GM23338 (cell line): Measurements from ENCODE around the gene TRMT61A. TPM values are rescaled to one million over a fixed set of nuclear protein-coding genes. Genes with fewer than 3 reads are reported as not detected.

Experiments used
- ATAC-seq: fragments of 200-7000 bp; cut with Tn5 transposase; 3 replicates; pipeline ENCODE4 v1.9.1; 2020
- DNase-seq: peaks from one replicate; pipeline ENCODE4 v3.0.0-alpha.2; 2015; ENCODE audit warnings: low spot score
- H2AFZ ChIP-seq: fragments of 200-600 bp; sonication (generic); 2 replicates; pipeline ENCODE4 v1.8.0; 2016; ENCODE audit warnings: antibody characterized with exemption, mild to moderate bottlenecking, moderate library complexity
- H3F3A ChIP-seq: fragments of 200-600 bp; sonication (generic); replicated peaks from 2 replicates; pipeline ENCODE4 v1.8.0; 2017; ENCODE audit warnings: antibody characterized with exemption, mixed run types, low read depth
- H3K27ac ChIP-seq: fragments of 200-600 bp; sonication (generic); 2 replicates; pipeline ENCODE4 v1.6.1; 2016; ENCODE audit warnings: low read depth
- H3K27me3 ChIP-seq: fragments of 200-600 bp; sonication (generic); 2 replicates; pipeline ENCODE4 v1.8.0; 2016; ENCODE audit warnings: mild to moderate bottlenecking, mixed run types, moderate library complexity; ENCODE audit not compliant: insufficient read depth
- H3K36me3 ChIP-seq: fragments of 200-600 bp; sonication (generic); 2 replicates; pipeline ENCODE4 v1.8.0; 2016; ENCODE audit warnings: mild to moderate bottlenecking; ENCODE audit not compliant: insufficient read depth
- H3K4me1 ChIP-seq: fragments of 200-600 bp; sonication (generic); 2 replicates; pipeline ENCODE4 v1.8.0; 2016; ENCODE audit warnings: mild to moderate bottlenecking, moderate library complexity; ENCODE audit not compliant: insufficient read depth
- H3K4me2 ChIP-seq: fragments of 200-600 bp; sonication (generic); 2 replicates; pipeline ENCODE4 v1.7.1; 2017; ENCODE audit warnings: mixed run types
- H3K4me3 ChIP-seq: fragments of 200-600 bp; sonication (generic); 2 replicates; pipeline ENCODE4 v1.6.1; 2016; ENCODE audit warnings: mixed run types
- H3K79me2 ChIP-seq: fragments of 200-600 bp; sonication (generic); replicated peaks from 2 replicates; pipeline ENCODE4 v1.8.0; 2017; ENCODE audit warnings: mild to moderate bottlenecking; ENCODE audit not compliant: insufficient read depth
- H3K9me2 ChIP-seq: fragments of 200-600 bp; sonication (generic); 2 replicates; pipeline ENCODE4 v1.8.0; 2017; ENCODE audit not compliant: insufficient read depth
- H4K20me1 ChIP-seq: fragments of 200-600 bp; sonication (generic); replicated peaks from 2 replicates; pipeline ENCODE4 v1.8.0; 2017; ENCODE audit warnings: mild to moderate bottlenecking; ENCODE audit not compliant: insufficient read depth
- H3K27ac Mint-ChIP-seq: 2 replicates; pipeline ENCODE4 v1.8.0; 2020; ENCODE audit warnings: inconsistent platforms, mild to moderate bottlenecking, moderate library complexity, mixed read lengths
- H3K27me3 Mint-ChIP-seq: 3 replicates; pipeline ENCODE4 v1.8.0; 2022; ENCODE audit warnings: low read depth, mild to moderate bottlenecking, moderate library complexity, mixed read lengths, inconsistent platforms; ENCODE audit not compliant: insufficient read depth, poor library complexity
- H3K36me3 Mint-ChIP-seq: 3 replicates; pipeline ENCODE4 v1.8.0; 2021; ENCODE audit warnings: low read depth, mild to moderate bottlenecking, inconsistent platforms, moderate library complexity, mixed read lengths
- H3K4me1 Mint-ChIP-seq: 3 replicates; pipeline ENCODE4 v1.8.0; 2020; ENCODE audit warnings: mild to moderate bottlenecking, inconsistent platforms, mixed read lengths
- H3K4me3 Mint-ChIP-seq: 3 replicates; pipeline ENCODE4 v1.8.0; 2021; ENCODE audit warnings: moderate library complexity, mild to moderate bottlenecking, inconsistent platforms, mixed read lengths
- H3K9me3 Mint-ChIP-seq: 3 replicates; pipeline ENCODE4 v1.8.0; 2020; ENCODE audit warnings: moderate library complexity, mild to moderate bottlenecking, inconsistent platforms, mixed read lengths
- CREB1 ChIP-seq: fragments of 250-450 bp; sonication (Bioruptor Pico); IDR thresholded peaks from 2 replicates; pipeline ENCODE4 v1.5.0; 2020; ENCODE audit warnings: low read depth, mild to moderate bottlenecking, moderate library complexity
- EZH2 ChIP-seq: fragments of 200-600 bp; sonication (generic); IDR thresholded peaks from one replicate; pipeline ENCODE4 v1.8.0; 2017; ENCODE audit warnings: antibody characterized with exemption, mild to moderate bottlenecking, low read depth; ENCODE audit not compliant: unreplicated experiment
- JUNB ChIP-seq: IDR thresholded peaks from one replicate; pipeline ENCODE4 v1.6.1; 2016; ENCODE audit warnings: antibody characterized with exemption; ENCODE audit not compliant: unreplicated experiment
- NANOG ChIP-seq: IDR thresholded peaks from 2 replicates; pipeline ENCODE4 v1.6.1; 2016; ENCODE audit warnings: antibody characterized with exemption, borderline replicate concordance
- POLR2AphosphoS5 ChIP-seq: IDR thresholded peaks from 2 replicates; pipeline ENCODE4 v1.6.1; 2016; ENCODE audit warnings: antibody characterized with exemption, low read depth
- STAT1 ChIP-seq: IDR thresholded peaks from one replicate; pipeline ENCODE4 v1.6.1; 2016; ENCODE audit warnings: antibody characterized with exemption; ENCODE audit not compliant: unreplicated experiment
- polyA plus RNA-seq: library from polyadenylated mRNA; unstranded; fragments of >200 nt; fragmentation: Nextera tagmentation; extraction: Ambion mirVana; gene quantifications from 2 replicates; pipeline ENCODE4 v1.2.1, GENCODE V29; 2016
- total RNA-seq: library from RNA; depleted of rRNA; stranded (reverse); fragments of >200 nt; shearing (Covaris generic); gene quantifications from 2 replicates; pipeline ENCODE4 v1.2.3, GENCODE V29; 2014
- TF ChIP-seq, protein P1 (sequence below), 2 experiments: fragments of 200-600 bp in 1 of 2; sonication (generic) in 1 of 2; conservative IDR thresholded peaks; 2 replicates each; pipeline versions ENCODE4 v1.5.1 to v1.6.1; 2016 to 2017; ENCODE audit warnings: antibody characterized with exemption in 2 of 2, low read depth in 2 of 2, mild to moderate bottlenecking in 2 of 2, moderate library complexity in 1 of 2
- TF ChIP-seq, protein P2 (sequence below): IDR thresholded peaks from 2 replicates; pipeline ENCODE4 v1.6.1; 2016; ENCODE audit warnings: antibody characterized with exemption
- TF ChIP-seq, protein P3 (sequence below): IDR thresholded peaks from one replicate; pipeline ENCODE4 v1.6.1; 2018; ENCODE audit warnings: antibody characterized with exemption; ENCODE audit not compliant: unreplicated experiment
- TF ChIP-seq, protein P4 (sequence below): fragments of 250-450 bp; sonication (Bioruptor Pico); IDR thresholded peaks from 2 replicates; pipeline ENCODE4 v1.5.0; 2020; ENCODE audit warnings: mild to moderate bottlenecking, moderate library complexity

TRMT61A gene
- total and polyA plus RNA-seq, 2 experiments from 2014 or later: 13.4 to 28.2 TPM

DNA sequence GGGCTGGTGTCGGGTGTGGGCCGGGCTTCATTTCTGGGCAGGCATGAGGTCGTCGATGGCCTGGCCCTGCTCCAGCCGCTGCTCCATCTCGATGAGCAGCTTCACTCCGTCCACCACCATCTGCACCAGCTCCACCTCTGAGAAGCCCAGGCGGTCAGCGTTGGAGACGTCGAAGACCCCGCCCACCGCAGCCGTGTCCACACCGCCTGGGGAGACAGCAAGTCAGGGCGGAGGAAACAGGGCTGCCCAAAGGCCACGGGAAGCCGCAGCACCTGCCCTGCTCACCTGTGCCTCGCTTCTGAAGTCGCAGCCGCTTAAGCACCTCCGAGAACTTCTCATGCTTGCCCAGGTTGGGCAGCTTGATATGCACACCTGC is 9.2 kb upstream of the TRMT61A start:
- no peak overlapping the region for H2AFZ ChIP-seq
- Mint-ChIP-seq H3K9me3 (peaks cover 4% of the 10 kb centered on the region; the same call in 2 of the 3 replicates), H3K4me3 (peak overlapping the region; percentile 54), H3K27me3 (peaks cover 34% of the 10 kb centered on the region), H3K27ac (no peak overlapping the region), H3K4me1 (peaks cover 28% of the 10 kb centered on the region), H3K36me3 (peaks cover 14% of the 10 kb centered on the region)
- TF ChIP-seq, protein P1, sequence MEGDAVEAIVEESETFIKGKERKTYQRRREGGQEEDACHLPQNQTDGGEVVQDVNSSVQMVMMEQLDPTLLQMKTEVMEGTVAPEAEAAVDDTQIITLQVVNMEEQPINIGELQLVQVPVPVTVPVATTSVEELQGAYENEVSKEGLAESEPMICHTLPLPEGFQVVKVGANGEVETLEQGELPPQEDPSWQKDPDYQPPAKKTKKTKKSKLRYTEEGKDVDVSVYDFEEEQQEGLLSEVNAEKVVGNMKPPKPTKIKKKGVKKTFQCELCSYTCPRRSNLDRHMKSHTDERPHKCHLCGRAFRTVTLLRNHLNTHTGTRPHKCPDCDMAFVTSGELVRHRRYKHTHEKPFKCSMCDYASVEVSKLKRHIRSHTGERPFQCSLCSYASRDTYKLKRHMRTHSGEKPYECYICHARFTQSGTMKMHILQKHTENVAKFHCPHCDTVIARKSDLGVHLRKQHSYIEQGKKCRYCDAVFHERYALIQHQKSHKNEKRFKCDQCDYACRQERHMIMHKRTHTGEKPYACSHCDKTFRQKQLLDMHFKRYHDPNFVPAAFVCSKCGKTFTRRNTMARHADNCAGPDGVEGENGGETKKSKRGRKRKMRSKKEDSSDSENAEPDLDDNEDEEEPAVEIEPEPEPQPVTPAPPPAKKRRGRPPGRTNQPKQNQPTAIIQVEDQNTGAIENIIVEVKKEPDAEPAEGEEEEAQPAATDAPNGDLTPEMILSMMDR (conservative IDR thresholded peaks at IDR 0.05; ENCODE audit: low read depth in 2 of 2): no peak
- TF ChIP-seq, protein P2, sequence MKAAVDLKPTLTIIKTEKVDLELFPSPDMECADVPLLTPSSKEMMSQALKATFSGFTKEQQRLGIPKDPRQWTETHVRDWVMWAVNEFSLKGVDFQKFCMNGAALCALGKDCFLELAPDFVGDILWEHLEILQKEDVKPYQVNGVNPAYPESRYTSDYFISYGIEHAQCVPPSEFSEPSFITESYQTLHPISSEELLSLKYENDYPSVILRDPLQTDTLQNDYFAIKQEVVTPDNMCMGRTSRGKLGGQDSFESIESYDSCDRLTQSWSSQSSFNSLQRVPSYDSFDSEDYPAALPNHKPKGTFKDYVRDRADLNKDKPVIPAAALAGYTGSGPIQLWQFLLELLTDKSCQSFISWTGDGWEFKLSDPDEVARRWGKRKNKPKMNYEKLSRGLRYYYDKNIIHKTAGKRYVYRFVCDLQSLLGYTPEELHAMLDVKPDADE: no peak
- TF ChIP-seq STAT1: no peak
- TF ChIP-seq JUNB: no peak
- no peak for TF ChIP-seq EZH2
- H3K27ac ChIP-seq: no peak overlapping the region
- ATAC-seq (no peak), DNase-seq (no peak)
- peaks cover 30% of the 10 kb centered on the region for H3F3A ChIP-seq
- peak overlapping the region; percentile 64; the same call in 1 of the 2 replicates for H3K4me2 ChIP-seq
- H3K27me3 ChIP-seq: peaks cover 17% of the 10 kb centered on the region
- no peaks in the 10 kb centered on the region; the same call in 1 of the 2 replicates for H3K36me3 ChIP-seq
- H4K20me1 ChIP-seq: peaks cover 11% of the 10 kb centered on the region
- no peaks in the 10 kb centered on the region for H3K9me2 ChIP-seq
- H3K4me1 ChIP-seq: peaks cover 17% of the 10 kb centered on the region
- no peaks in the 10 kb centered on the region for H3K79me2 ChIP-seq
- peak overlapping the region; percentile 90; the same call in 1 of the 2 replicates for H3K4me3 ChIP-seq

DNA sequence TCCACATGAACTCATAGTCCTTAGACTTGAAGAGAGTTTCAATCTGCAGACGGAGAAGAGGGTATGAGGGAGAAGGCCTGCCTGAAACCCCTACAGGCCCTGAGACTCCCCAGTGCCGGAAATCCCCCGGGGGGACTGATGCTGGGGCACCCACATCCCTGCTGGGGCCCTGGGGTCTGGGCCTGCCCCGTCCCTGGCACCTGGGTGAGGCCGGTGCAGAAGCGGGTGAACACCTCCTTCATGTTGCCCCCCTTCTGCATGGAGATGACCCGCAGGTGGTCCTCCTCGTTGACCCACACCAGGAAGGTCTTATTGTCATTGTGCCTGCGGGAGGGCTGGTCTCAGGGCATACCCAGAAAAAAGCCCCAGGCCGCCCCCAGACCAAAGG is 8.7 kb upstream of the TRMT61A start:
- no peak for DNase-seq
- Mint-ChIP-seq H3K4me1 (peaks cover 28% of the 10 kb centered on the region), H3K4me3 (peak overlapping the region; percentile 54), H3K27ac (no peak overlapping the region), H3K27me3 (peaks cover 32% of the 10 kb centered on the region), H3K9me3 (peaks cover 4% of the 10 kb centered on the region; the same call in 2 of the 3 replicates), H3K36me3 (peaks cover 14% of the 10 kb centered on the region)
- H4K20me1 ChIP-seq: peaks cover 11% of the 10 kb centered on the region
- peak overlapping the region; percentile 88 for H3K4me2 ChIP-seq
- no peaks in the 10 kb centered on the region; the same call in 1 of the 2 replicates for H3K36me3 ChIP-seq
- no peaks in the 10 kb centered on the region for H3K79me2 ChIP-seq
- H3F3A ChIP-seq: peaks cover 29% of the 10 kb centered on the region
- H2AFZ ChIP-seq: no peak overlapping the region
- peak overlapping the region; percentile 90 for H3K4me3 ChIP-seq
- no peak overlapping the region for H3K27ac ChIP-seq
- peaks cover 17% of the 10 kb centered on the region for H3K4me1 ChIP-seq
- H3K9me2 ChIP-seq: no peaks in the 10 kb centered on the region
- H3K27me3 ChIP-seq: peaks cover 17% of the 10 kb centered on the region
- no peak for ATAC-seq
- TF ChIP-seq CREB1 (CRISPR knock-in tag) (no peak), NANOG (no peak), POLR2AphosphoS5 (no peak)
- TF ChIP-seq, protein P3, sequence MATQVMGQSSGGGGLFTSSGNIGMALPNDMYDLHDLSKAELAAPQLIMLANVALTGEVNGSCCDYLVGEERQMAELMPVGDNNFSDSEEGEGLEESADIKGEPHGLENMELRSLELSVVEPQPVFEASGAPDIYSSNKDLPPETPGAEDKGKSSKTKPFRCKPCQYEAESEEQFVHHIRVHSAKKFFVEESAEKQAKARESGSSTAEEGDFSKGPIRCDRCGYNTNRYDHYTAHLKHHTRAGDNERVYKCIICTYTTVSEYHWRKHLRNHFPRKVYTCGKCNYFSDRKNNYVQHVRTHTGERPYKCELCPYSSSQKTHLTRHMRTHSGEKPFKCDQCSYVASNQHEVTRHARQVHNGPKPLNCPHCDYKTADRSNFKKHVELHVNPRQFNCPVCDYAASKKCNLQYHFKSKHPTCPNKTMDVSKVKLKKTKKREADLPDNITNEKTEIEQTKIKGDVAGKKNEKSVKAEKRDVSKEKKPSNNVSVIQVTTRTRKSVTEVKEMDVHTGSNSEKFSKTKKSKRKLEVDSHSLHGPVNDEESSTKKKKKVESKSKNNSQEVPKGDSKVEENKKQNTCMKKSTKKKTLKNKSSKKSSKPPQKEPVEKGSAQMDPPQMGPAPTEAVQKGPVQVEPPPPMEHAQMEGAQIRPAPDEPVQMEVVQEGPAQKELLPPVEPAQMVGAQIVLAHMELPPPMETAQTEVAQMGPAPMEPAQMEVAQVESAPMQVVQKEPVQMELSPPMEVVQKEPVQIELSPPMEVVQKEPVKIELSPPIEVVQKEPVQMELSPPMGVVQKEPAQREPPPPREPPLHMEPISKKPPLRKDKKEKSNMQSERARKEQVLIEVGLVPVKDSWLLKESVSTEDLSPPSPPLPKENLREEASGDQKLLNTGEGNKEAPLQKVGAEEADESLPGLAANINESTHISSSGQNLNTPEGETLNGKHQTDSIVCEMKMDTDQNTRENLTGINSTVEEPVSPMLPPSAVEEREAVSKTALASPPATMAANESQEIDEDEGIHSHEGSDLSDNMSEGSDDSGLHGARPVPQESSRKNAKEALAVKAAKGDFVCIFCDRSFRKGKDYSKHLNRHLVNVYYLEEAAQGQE: no peak
- TF ChIP-seq, protein P4, sequence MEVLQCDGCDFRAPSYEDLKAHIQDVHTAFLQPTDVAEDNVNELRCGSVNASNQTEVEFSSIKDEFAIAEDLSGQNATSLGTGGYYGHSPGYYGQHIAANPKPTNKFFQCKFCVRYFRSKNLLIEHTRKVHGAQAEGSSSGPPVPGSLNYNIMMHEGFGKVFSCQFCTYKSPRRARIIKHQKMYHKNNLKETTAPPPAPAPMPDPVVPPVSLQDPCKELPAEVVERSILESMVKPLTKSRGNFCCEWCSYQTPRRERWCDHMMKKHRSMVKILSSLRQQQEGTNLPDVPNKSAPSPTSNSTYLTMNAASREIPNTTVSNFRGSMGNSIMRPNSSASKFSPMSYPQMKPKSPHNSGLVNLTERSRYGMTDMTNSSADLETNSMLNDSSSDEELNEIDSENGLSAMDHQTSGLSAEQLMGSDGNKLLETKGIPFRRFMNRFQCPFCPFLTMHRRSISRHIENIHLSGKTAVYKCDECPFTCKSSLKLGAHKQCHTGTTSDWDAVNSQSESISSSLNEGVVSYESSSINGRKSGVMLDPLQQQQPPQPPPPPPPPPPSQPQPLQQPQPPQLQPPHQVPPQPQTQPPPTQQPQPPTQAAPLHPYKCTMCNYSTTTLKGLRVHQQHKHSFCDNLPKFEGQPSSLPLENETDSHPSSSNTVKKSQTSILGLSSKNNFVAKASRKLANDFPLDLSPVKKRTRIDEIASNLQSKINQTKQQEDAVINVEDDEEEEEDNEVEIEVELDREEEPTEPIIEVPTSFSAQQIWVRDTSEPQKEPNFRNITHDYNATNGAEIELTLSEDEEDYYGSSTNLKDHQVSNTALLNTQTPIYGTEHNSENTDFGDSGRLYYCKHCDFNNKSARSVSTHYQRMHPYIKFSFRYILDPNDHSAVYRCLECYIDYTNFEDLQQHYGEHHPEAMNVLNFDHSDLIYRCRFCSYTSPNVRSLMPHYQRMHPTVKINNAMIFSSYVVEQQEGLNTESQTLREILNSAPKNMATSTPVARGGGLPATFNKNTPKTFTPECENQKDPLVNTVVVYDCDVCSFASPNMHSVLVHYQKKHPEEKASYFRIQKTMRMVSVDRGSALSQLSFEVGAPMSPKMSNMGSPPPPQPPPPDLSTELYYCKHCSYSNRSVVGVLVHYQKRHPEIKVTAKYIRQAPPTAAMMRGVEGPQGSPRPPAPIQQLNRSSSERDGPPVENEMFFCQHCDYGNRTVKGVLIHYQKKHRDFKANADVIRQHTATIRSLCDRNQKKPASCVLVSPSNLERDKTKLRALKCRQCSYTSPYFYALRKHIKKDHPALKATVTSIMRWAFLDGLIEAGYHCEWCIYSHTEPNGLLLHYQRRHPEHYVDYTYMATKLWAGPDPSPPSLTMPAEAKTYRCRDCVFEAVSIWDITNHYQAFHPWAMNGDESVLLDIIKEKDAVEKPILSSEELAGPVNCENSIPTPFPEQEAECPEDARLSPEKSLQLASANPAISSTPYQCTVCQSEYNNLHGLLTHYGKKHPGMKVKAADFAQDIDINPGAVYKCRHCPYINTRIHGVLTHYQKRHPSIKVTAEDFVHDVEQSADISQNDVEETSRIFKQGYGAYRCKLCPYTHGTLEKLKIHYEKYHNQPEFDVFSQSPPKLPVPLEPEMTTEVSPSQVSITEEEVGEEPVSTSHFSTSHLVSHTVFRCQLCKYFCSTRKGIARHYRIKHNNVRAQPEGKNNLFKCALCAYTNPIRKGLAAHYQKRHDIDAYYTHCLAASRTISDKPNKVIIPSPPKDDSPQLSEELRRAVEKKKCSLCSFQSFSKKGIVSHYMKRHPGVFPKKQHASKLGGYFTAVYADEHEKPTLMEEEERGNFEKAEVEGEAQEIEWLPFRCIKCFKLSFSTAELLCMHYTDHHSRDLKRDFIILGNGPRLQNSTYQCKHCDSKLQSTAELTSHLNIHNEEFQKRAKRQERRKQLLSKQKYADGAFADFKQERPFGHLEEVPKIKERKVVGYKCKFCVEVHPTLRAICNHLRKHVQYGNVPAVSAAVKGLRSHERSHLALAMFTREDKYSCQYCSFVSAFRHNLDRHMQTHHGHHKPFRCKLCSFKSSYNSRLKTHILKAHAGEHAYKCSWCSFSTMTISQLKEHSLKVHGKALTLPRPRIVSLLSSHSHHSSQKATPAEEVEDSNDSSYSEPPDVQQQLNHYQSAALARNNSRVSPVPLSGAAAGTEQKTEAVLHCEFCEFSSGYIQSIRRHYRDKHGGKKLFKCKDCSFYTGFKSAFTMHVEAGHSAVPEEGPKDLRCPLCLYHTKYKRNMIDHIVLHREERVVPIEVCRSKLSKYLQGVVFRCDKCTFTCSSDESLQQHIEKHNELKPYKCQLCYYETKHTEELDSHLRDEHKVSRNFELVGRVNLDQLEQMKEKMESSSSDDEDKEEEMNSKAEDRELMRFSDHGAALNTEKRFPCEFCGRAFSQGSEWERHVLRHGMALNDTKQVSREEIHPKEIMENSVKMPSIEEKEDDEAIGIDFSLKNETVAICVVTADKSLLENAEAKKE (CRISPR knock-in tag): no peak
